Effector CD4-positive, alpha-beta T cell (primary cell): ENCODE results near the gene TPSD1.

Experiments
- DNase-seq: peaks from one replicate; pipeline ENCODE4 v3.0.0-alpha.2; 2020

TPSD1 gene

GRCh38 chr16:1301562-1301961 is 45.7 kb downstream of the TPSD1 start:
- no peak for DNase-seq

GRCh38 chr16:1305823-1306222 is 50.0 kb downstream of the TPSD1 start:
- DNase-seq, result no peak

- no peak for DNase-seq
Observed at GRCh38 chr16:1306334-1306733, 50.5 kb downstream of the TPSD1 start.

- no peak for DNase-seq
Observed at GRCh38 chr16:1308036-1308976, 52.4 kb downstream of the TPSD1 start.
